Measurements from ENCODE around the gene DCD. TPM values are rescaled to one million over a fixed set of nuclear protein-coding genes. Genes with fewer than 3 reads are reported as not detected.

Gene DCD
- total and polyA plus RNA-seq, 10 of the 15 experiments (the other 5 are each of a cell fraction or from before 2014, with no cell fraction given): not detected

DNA sequence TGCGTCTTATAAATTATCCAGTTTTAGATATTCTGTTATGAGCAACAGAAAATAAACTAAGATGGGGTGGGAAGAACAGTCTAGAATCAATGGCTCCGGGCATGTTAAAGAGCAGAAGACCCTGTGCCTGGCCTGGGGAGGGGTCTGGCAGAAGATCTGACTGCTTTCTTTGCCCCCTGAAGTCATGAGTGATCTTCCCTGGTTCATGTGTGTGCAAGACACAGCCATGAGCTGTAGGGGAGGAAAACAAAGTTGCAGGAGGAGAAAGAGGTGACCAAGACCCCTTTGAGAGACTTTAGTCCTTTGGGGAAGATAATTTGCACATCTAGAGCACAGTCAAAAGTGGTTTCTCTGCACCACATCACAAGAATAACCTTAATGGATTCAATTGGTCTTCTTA lies 18.2 kb downstream of the DCD start:
- 43% methylated on average over 2 of the region's 2 CpGs for WGBS (ENCODE audit: insufficient coverage, insufficient replicate concordance, low lambda C conversion rate, missing lambda C conversion rate)
- in situ Hi-C loops (cut with MboI): no loop called here
- FAIRE-seq (no peak), ATAC-seq (no peak), DNase-seq (ENCODE audit: low read depth, low spot score) (no peak)
- Histone ChIP-seq H3K9me3 (replicated peaks; ENCODE audit: control insufficient read depth, insufficient read depth, low read length) (no peaks in the 10 kb centered on the region; the same call in 2 of the 3 replicates), H4K20me1 (ENCODE audit: control insufficient read depth, insufficient read depth) (no peaks in the 10 kb centered on the region), H3K4me2 (ENCODE audit: control insufficient read depth, insufficient read depth) (no peak overlapping the region), H2AFZ (ENCODE audit: control insufficient read depth, low read depth, low read length) (no peak overlapping the region), H3K9ac (ENCODE audit: control insufficient read depth, insufficient read depth, low read length) (no peak overlapping the region), H3K4me3 (no peak overlapping the region), H3K27me3 (replicated peaks in 1 of 2; ENCODE audit: control insufficient read depth in 2 of 2, insufficient read depth in 2 of 2, low read length in 1 of 2) (no peaks in the 10 kb centered on the region; a peak in 1 of 4 replicates), H3K4me1 (ENCODE audit: control insufficient read depth, insufficient read depth, low read length) (no peaks in the 10 kb centered on the region), H3K27ac (ENCODE audit: control insufficient read depth, insufficient read depth) (no peak overlapping the region), H3K79me2 (ENCODE audit: control insufficient read depth, insufficient read depth, low read length) (no peaks in the 10 kb centered on the region), H3K36me3 (ENCODE audit: control insufficient read depth in 2 of 2, insufficient read depth in 2 of 2, low read length in 1 of 2) (no peaks in the 10 kb centered on the region)
- intact Hi-C loops (cut with micrococcal nuclease; ENCODE audit: unreplicated experiment): no loop called here
- CTCF ChIA-PET: interaction anchor here (1.1 kb wide), 1 partner anchor 29 kb away, joined by 3 read pairs; no protein-coding TSS in a partner anchor
- SMC1A ChIA-PET (ENCODE audit: uncharacterized antibody, unreplicated experiment): interaction anchor here (0.9 kb wide), 1 partner anchor 13 kb away, joined by 3 read pairs; no protein-coding TSS in a partner anchor
- BruUV-seq (replicated peaks): no TSS peak
- RAD21 ChIA-PET (ENCODE audit: unreplicated experiment): no interaction called here
- POLR2A ChIA-PET: no interaction called here
- TF ChIP-seq CREB1 (IDR thresholded peaks at IDR 0.05; ENCODE audit: low read depth) (no peak), YY1 (IDR thresholded peaks at IDR 0.05; ENCODE audit: low read depth, low read length) (no peak), JUNB (IDR thresholded peaks at IDR 0.05) (no peak), SPI1 (IDR thresholded peaks at IDR 0.05; ENCODE audit: borderline replicate concordance, insufficient read depth, low read depth, low read length) (no peak), SIX5 (IDR thresholded peaks at IDR 0.05; ENCODE audit: low read depth, low read length, severe bottlenecking) (no peak), RUNX3 (IDR thresholded peaks at IDR 0.05; ENCODE audit: low read length) (no peak), MYB (IDR thresholded peaks at IDR 0.05; ENCODE audit: borderline replicate concordance, low read depth, low read length) (no peak), RELA (IDR thresholded peaks at IDR 0.05; ENCODE audit: borderline replicate concordance, partially characterized antibody) (no peak), ZNF24 (IDR thresholded peaks at IDR 0.05) (no peak), STAT1 (conservative IDR thresholded peaks at IDR 0.05) (no peak), RFX5 (IDR thresholded peaks at IDR 0.05; ENCODE audit: low read depth, low read length) (no peak), HDGF (IDR thresholded peaks at IDR 0.05) (no peak), HSF1 (IDR thresholded peaks at IDR 0.05; ENCODE audit: low read depth, low read length) (no peak), SREBF1 (IDR thresholded peaks at IDR 0.05; ENCODE audit: low read length) (no peak), TBL1XR1 (IDR thresholded peaks at IDR 0.05; ENCODE audit: low read depth, low read length) (no peak), GABPA (IDR thresholded peaks at IDR 0.05; ENCODE audit: low read depth) (no peak)
- TF ChIP-seq, protein P1, sequence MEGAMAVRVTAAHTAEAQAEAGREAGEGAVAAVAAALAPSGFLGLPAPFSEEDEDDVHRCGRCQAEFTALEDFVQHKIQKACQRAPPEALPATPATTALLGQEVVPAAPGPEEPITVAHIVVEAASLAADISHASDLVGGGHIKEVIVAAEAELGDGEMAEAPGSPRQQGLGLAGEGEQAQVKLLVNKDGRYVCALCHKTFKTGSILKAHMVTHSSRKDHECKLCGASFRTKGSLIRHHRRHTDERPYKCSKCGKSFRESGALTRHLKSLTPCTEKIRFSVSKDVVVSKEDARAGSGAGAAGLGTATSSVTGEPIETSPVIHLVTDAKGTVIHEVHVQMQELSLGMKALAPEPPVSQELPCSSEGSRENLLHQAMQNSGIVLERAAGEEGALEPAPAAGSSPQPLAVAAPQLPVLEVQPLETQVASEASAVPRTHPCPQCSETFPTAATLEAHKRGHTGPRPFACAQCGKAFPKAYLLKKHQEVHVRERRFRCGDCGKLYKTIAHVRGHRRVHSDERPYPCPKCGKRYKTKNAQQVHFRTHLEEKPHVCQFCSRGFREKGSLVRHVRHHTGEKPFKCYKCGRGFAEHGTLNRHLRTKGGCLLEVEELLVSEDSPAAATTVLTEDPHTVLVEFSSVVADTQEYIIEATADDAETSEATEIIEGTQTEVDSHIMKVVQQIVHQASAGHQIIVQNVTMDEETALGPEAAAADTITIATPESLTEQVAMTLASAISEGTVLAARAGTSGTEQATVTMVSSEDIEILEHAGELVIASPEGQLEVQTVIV (IDR thresholded peaks at IDR 0.05; ENCODE audit: borderline replicate concordance, partially characterized antibody): no peak
- TF ChIP-seq, protein P2, sequence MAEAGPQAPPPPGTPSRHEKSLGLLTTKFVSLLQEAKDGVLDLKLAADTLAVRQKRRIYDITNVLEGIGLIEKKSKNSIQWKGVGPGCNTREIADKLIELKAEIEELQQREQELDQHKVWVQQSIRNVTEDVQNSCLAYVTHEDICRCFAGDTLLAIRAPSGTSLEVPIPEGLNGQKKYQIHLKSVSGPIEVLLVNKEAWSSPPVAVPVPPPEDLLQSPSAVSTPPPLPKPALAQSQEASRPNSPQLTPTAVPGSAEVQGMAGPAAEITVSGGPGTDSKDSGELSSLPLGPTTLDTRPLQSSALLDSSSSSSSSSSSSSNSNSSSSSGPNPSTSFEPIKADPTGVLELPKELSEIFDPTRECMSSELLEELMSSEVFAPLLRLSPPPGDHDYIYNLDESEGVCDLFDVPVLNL (IDR thresholded peaks at IDR 0.05; ENCODE audit: low read depth, low read length): no peak
